ENCODE data around the gene MACROH2A2. TPM values are rescaled to one million over a fixed set of nuclear protein-coding genes. Genes with fewer than 3 reads are reported as not detected.

Gene MACROH2A2
- total and polyA plus RNA-seq, 2 of the 13 experiments (the other 11 are each of a cell fraction or from before 2014, with no cell fraction given), result 9.8 to 43.1 TPM

DNA sequence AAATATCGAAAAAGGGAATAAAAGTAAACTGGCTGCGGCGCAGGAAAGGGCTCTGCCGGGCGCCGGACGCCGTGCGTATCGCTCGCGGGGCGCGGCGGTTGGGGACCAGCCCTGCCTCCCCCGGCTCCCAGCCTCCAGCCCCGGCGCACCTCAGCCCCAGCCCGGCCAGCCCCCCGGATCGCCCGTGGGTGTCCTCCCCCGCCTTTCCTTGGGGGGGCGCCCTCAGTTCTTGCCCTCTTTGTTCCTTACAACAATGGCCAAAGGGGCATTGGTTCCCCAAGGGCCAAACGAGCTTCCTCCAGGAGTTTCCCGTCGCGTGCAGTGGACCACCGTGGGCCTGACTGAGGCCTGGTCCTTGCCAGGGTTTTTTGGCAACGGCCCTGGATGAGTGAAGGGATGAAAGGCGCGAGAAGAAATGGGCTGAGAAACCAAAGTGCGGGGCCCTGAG, 1.2 kb downstream of the MACROH2A2 start (continued):
- TF ChIP-seq, protein P1, sequence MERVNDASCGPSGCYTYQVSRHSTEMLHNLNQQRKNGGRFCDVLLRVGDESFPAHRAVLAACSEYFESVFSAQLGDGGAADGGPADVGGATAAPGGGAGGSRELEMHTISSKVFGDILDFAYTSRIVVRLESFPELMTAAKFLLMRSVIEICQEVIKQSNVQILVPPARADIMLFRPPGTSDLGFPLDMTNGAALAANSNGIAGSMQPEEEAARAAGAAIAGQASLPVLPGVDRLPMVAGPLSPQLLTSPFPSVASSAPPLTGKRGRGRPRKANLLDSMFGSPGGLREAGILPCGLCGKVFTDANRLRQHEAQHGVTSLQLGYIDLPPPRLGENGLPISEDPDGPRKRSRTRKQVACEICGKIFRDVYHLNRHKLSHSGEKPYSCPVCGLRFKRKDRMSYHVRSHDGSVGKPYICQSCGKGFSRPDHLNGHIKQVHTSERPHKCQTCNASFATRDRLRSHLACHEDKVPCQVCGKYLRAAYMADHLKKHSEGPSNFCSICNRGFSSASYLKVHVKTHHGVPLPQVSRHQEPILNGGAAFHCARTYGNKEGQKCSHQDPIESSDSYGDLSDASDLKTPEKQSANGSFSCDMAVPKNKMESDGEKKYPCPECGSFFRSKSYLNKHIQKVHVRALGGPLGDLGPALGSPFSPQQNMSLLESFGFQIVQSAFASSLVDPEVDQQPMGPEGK (CRISPR knock-in tag; IDR thresholded peaks at IDR 0.05), result peak; percentile 42; the same call in 1 of the 2 replicates
- TF ChIP-seq ZMYM4 (CRISPR knock-in tag; IDR thresholded peaks at IDR 0.05) (peak; percentile 54; the same call in 1 of the 2 replicates), AHR (CRISPR knock-in tag; IDR thresholded peaks at IDR 0.05) (peak; percentile 45; the same call in 1 of the 2 replicates), THAP11 (CRISPR knock-in tag; IDR thresholded peaks at IDR 0.05) (peak; percentile 36; the same call in 1 of the 2 replicates), KLF16 (CRISPR knock-in tag; IDR thresholded peaks at IDR 0.05) (0 out of 4 replicates have a peak, but pooled peaks of 1 of the 2 experiments have one; percentile 9), HES4 (CRISPR knock-in tag; IDR thresholded peaks at IDR 0.05; ENCODE audit: borderline replicate concordance) (no peak; the same call in 1 of the 2 replicates), ZNF747 (CRISPR knock-in tag; IDR thresholded peaks at IDR 0.05; ENCODE audit: borderline replicate concordance) (peak; percentile 30; the same call in 1 of the 2 replicates), ZNF772 (CRISPR knock-in tag; IDR thresholded peaks at IDR 0.05) (0 out of 2 replicates have a peak, but pooled peaks have one; percentile 61), ZFY (CRISPR knock-in tag; IDR thresholded peaks at IDR 0.05) (peak; percentile 58), ZNF790 (CRISPR knock-in tag; IDR thresholded peaks at IDR 0.05; ENCODE audit: borderline replicate concordance) (0 out of 2 replicates have a peak, but pooled peaks have one; percentile 42), TSC22D2 (CRISPR knock-in tag; IDR thresholded peaks at IDR 0.05; ENCODE audit: borderline replicate concordance) (no peak; the same call in 1 of the 2 replicates), ZNF331 (CRISPR knock-in tag; IDR thresholded peaks at IDR 0.05) (0 out of 2 replicates have a peak, but pooled peaks have one; percentile 22), FOXC1 (CRISPR knock-in tag; IDR thresholded peaks at IDR 0.05; ENCODE audit: borderline replicate concordance) (no peak), HDAC2 (CRISPR knock-in tag; IDR thresholded peaks at IDR 0.05) (peak; percentile 38; the same call in 1 of the 2 replicates)
- TF ChIP-seq, protein P2, sequence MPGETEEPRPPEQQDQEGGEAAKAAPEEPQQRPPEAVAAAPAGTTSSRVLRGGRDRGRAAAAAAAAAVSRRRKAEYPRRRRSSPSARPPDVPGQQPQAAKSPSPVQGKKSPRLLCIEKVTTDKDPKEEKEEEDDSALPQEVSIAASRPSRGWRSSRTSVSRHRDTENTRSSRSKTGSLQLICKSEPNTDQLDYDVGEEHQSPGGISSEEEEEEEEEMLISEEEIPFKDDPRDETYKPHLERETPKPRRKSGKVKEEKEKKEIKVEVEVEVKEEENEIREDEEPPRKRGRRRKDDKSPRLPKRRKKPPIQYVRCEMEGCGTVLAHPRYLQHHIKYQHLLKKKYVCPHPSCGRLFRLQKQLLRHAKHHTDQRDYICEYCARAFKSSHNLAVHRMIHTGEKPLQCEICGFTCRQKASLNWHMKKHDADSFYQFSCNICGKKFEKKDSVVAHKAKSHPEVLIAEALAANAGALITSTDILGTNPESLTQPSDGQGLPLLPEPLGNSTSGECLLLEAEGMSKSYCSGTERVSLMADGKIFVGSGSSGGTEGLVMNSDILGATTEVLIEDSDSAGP (CRISPR knock-in tag; IDR thresholded peaks at IDR 0.05; ENCODE audit: borderline replicate concordance), result 0 out of 2 replicates have a peak, but pooled peaks have one; percentile 33
- TF ChIP-seq, protein P3, sequence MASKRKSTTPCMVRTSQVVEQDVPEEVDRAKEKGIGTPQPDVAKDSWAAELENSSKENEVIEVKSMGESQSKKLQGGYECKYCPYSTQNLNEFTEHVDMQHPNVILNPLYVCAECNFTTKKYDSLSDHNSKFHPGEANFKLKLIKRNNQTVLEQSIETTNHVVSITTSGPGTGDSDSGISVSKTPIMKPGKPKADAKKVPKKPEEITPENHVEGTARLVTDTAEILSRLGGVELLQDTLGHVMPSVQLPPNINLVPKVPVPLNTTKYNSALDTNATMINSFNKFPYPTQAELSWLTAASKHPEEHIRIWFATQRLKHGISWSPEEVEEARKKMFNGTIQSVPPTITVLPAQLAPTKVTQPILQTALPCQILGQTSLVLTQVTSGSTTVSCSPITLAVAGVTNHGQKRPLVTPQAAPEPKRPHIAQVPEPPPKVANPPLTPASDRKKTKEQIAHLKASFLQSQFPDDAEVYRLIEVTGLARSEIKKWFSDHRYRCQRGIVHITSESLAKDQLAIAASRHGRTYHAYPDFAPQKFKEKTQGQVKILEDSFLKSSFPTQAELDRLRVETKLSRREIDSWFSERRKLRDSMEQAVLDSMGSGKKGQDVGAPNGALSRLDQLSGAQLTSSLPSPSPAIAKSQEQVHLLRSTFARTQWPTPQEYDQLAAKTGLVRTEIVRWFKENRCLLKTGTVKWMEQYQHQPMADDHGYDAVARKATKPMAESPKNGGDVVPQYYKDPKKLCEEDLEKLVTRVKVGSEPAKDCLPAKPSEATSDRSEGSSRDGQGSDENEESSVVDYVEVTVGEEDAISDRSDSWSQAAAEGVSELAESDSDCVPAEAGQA (IDR thresholded peaks at IDR 0.05; ENCODE audit: low read depth), result no peak
- TF ChIP-seq, protein P3 (CRISPR knock-in tag; IDR thresholded peaks at IDR 0.05; ENCODE audit: borderline replicate concordance), result peak; percentile 31; the same call in 1 of the 2 replicates
